Natural killer cell (primary cell): ENCODE measurements around the gene RIC1. TPM values are rescaled to one million over a fixed set of nuclear protein-coding genes. Genes with fewer than 3 reads are reported as not detected.

Source experiments
- ATAC-seq, 3 donors: fragments of 150-1000 bp in 2 of 3; fragments of 200-7000 bp in 1 of 3; cut with Tn5 transposase; 1 replicate in 1 of 3; 2 replicates in 2 of 3; pipeline ENCODE4 v1.10.0; 2021; ENCODE audit warnings: mild to moderate bottlenecking in 2 of 3, moderate library complexity in 2 of 3
- DNase-seq, 2 donors: peaks; one replicate each; pipeline versions ENCODE4 v3.0.0 to v3.0.0-alpha.2; 2013 to 2021; ENCODE audit warnings: mixed read lengths in 1 of 2
- H3K27ac ChIP-seq: one replicate; pipeline ENCODE4 v1.5.1; 2013; ENCODE audit warnings: mild to moderate bottlenecking, low read length
- H3K27me3 ChIP-seq: one replicate; pipeline ENCODE4 v1.6.1; 2013; ENCODE audit warnings: low read length; ENCODE audit not compliant: control insufficient read depth, insufficient read depth
- H3K36me3 ChIP-seq: one replicate; pipeline ENCODE4 v1.6.1; 2013; ENCODE audit warnings: low read length; ENCODE audit not compliant: control insufficient read depth, insufficient read depth
- H3K4me1 ChIP-seq: one replicate; pipeline ENCODE4 v1.6.1; 2013; ENCODE audit warnings: low read length; ENCODE audit not compliant: control insufficient read depth, insufficient read depth
- H3K4me3 ChIP-seq: one replicate; pipeline ENCODE4 v1.5.1; 2013; ENCODE audit warnings: low read length
- H3K9me3 ChIP-seq: one replicate; pipeline ENCODE4 v1.6.1; 2013; ENCODE audit warnings: low read length; ENCODE audit not compliant: control insufficient read depth, insufficient read depth
- H3K27ac Mint-ChIP-seq, 2 donors: one replicate each; pipeline ENCODE4 v1.8.0; 2022; ENCODE audit warnings: mild to moderate bottlenecking in 2 of 2, mixed read lengths in 2 of 2, moderate library complexity in 1 of 2
- H3K27me3 Mint-ChIP-seq, 2 donors: one replicate each; pipeline ENCODE4 v1.8.0; 2022; ENCODE audit warnings: low read depth in 2 of 2, mixed read lengths in 2 of 2
- H3K36me3 Mint-ChIP-seq: one replicate; pipeline ENCODE4 v1.8.0; 2022; ENCODE audit warnings: mixed read lengths
- H3K4me1 Mint-ChIP-seq, 2 donors: one replicate each; pipeline ENCODE4 v1.8.0; 2022; ENCODE audit warnings: mixed read lengths in 2 of 2
- H3K4me3 Mint-ChIP-seq: one replicate; pipeline ENCODE4 v1.8.0; 2022; ENCODE audit warnings: mild to moderate bottlenecking, moderate library complexity, mixed read lengths
- H3K9me3 Mint-ChIP-seq, 2 donors: one replicate each; pipeline ENCODE4 v1.8.0; 2022; ENCODE audit warnings: mixed read lengths in 2 of 2
- WGBS: methylation state at CpG from one replicate; pipeline ENCODE4 v1.1.7; 2013; ENCODE audit warnings: missing lambda C conversion rate; ENCODE audit not compliant: insufficient coverage; 5-methylcytosine and 5-hydroxymethylcytosine counted together
- intact Hi-C: fragments of 100-400 bp; cut with micrococcal nuclease; formaldehyde crosslinking; loops from one replicate; pipeline ENCODE4 v1.14.2; 2022
- total RNA-seq, 4 donors: library from RNA; stranded (reverse); fragments of 120-200 nt in 1 of 4; gene quantifications; one replicate each; pipeline versions ENCODE4 v1.2.3 to v1.2.4, GENCODE V29; 2013 to 2022
- TF ChIP-seq, protein P1 (sequence below): fragments of 200-600 bp; IDR thresholded peaks from one replicate; pipeline ENCODE4 v1.8.0; 2022; ENCODE audit warnings: antibody characterized with exemption

RIC1 gene
- total RNA-seq, 3 donors from 2014 or later (not counting 1 experiment from before 2014, with no cell fraction given), result 23.5 to 33.9 (median 31.8) TPM

DNA sequence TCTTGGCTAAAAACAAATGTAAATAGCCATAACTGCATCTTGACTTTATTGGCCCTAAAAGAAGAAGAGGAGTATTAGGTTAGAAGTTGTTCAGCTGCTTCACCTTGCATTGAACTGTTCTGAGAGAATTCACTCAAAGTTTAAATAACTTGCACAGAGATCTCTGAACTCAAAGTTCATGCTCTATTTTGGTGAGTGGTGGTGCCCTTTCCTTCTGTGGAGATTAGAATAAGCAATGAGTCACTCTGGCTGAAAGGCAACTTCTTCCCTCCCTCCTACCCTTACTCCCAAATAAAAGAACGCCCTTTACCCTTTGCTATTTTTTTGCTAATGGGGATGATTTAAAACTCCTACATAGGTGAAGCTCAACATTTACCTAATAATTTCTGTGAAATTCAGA, 155.1 kb downstream of the RIC1 start:
- no peak overlapping the region for H3K4me3 ChIP-seq
- Mint-ChIP-seq H3K4me1 (peaks cover 26 to 49% of the 10 kb centered on the region in 2 donors), H3K27ac (peak overlapping the region in 1 of 2 donors; percentile 79), H3K9me3 (peaks cover 0 to 2% of the 10 kb centered on the region in 2 donors), H3K4me3 (no peak overlapping the region), H3K27me3 (no peaks in the 10 kb centered on the region), H3K36me3 (peaks cover 52% of the 10 kb centered on the region)
- intact Hi-C loops, result no loop called here
- no peak for DNase-seq
- H3K4me1 ChIP-seq, result no peaks in the 10 kb centered on the region
- peaks cover 62% of the 10 kb centered on the region for H3K36me3 ChIP-seq
- peaks cover 4% of the 10 kb centered on the region for H3K9me3 ChIP-seq
- TF ChIP-seq, protein P1, sequence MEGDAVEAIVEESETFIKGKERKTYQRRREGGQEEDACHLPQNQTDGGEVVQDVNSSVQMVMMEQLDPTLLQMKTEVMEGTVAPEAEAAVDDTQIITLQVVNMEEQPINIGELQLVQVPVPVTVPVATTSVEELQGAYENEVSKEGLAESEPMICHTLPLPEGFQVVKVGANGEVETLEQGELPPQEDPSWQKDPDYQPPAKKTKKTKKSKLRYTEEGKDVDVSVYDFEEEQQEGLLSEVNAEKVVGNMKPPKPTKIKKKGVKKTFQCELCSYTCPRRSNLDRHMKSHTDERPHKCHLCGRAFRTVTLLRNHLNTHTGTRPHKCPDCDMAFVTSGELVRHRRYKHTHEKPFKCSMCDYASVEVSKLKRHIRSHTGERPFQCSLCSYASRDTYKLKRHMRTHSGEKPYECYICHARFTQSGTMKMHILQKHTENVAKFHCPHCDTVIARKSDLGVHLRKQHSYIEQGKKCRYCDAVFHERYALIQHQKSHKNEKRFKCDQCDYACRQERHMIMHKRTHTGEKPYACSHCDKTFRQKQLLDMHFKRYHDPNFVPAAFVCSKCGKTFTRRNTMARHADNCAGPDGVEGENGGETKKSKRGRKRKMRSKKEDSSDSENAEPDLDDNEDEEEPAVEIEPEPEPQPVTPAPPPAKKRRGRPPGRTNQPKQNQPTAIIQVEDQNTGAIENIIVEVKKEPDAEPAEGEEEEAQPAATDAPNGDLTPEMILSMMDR, result no peak
- WGBS, result no CpG with 5 or more reads among the region's 1 CpG
- ATAC-seq, result no peak
- H3K27me3 ChIP-seq, result no peaks in the 10 kb centered on the region
- no peak overlapping the region for H3K27ac ChIP-seq

DNA sequence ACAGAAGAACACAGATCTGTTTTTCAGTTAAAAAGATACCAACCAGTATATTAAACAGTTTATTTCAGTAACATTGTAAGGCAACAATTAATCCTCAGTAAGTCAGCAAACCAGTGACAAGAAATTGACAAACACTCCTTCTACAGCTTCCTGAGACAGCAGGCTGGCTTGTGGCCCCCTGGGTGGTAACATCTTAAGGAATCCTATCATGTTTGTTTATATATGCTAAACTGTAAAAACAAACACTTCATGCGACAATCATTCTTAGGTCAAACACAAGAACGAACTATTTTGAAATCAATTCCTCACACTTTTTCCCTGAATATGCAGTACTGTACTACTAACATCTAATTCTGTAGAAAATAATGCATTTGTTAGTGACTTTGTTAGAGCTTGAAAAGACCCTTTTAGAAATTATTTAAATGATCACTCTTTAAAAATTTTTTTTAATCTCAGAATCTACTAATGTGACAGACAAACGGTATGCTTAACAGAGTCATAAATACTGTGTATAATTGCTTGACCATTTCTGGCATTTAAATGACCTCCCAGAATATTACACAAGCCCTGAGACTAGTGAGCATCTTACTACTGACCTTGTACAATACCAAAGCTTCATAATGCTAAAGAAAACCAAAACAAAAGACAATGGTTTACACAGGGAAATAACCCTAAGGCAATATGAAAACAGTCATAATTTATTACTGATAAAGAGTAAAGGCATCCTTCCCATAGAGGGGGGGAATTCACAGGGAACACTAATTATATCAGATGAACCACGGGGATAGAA, 155.8 kb downstream of the RIC1 start:
- Histone ChIP-seq H3K36me3 (peaks cover 58% of the 10 kb centered on the region), H3K27me3 (no peaks in the 10 kb centered on the region), H3K4me3 (no peak overlapping the region), H3K4me1 (peaks cover 4% of the 10 kb centered on the region), H3K9me3 (no peaks in the 10 kb centered on the region), H3K27ac (no peak overlapping the region)
- TF ChIP-seq, protein P1, result no peak
- Mint-ChIP-seq H3K9me3 (peaks cover 0 to 2% of the 10 kb centered on the region in 2 donors), H3K27me3 (no peaks in the 10 kb centered on the region), H3K36me3 (peaks cover 50% of the 10 kb centered on the region), H3K4me1 (peaks cover 29 to 54% of the 10 kb centered on the region in 2 donors), H3K4me3 (no peak overlapping the region), H3K27ac (peak overlapping the region; percentile 61 to 79)
- intact Hi-C loops, result no loop called here
- ATAC-seq (no peak), DNase-seq (no peak)
- no CpG with 5 or more reads among the region's 4 CpGs for WGBS

DNA sequence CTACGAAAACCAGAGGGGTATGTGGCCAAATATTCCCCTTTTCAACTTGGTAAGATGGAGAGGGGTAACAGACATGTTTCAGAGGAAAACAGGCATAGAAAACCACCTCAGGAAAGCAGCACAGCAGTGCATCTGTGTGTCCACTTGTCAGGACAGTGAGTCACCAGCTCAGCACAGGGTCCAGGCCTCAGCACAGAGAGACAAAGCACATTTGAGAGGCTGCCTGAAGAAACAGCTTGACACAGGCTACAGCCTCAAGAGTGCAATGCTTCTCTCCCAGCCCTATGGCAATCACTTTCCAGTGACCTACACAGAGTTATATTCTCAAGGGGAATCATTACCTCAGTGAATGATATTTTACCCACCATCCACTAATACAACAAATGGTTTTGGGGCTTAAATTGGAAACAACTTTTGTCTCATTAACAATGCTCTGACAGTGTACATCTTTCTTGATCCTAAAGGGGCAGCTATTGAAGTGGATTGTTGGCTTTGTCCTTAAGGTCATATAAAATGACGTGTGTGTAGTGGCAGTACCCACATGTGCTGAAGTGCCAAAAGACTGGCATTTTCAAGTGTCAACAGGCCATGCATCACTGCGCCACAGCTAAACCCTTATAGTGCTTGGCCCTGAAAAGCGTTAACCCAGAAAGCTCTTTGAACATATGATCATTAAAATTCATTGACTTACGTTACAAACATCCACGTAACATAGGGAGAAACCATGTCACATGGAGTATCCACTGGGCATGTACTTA, 157.6 kb downstream of the RIC1 start:
- H3K4me1 ChIP-seq, result peaks cover 4% of the 10 kb centered on the region
- H3K27me3 Mint-ChIP-seq, result no peaks in the 10 kb centered on the region
- no peak overlapping the region for H3K4me3 ChIP-seq
- H3K36me3 ChIP-seq, result peaks cover 65% of the 10 kb centered on the region
- peaks cover 40% of the 10 kb centered on the region for H3K36me3 Mint-ChIP-seq
- 98% methylated on average over 6 of the region's 6 CpGs for WGBS
- intact Hi-C loops, result no loop called here
- no peaks in the 10 kb centered on the region for H3K27me3 ChIP-seq
- DNase-seq (no peak), ATAC-seq (no peak)
- H3K27ac Mint-ChIP-seq, result peak overlapping the region; percentile 61 to 79
- H3K4me1 Mint-ChIP-seq, result peaks cover 35 to 57% of the 10 kb centered on the region in 2 donors
- no peaks in the 10 kb centered on the region for H3K9me3 ChIP-seq
- H3K4me3 Mint-ChIP-seq, result no peak overlapping the region
- no peak overlapping the region for H3K27ac ChIP-seq
- TF ChIP-seq, protein P1, result no peak
- H3K9me3 Mint-ChIP-seq, result peaks cover 0 to 2% of the 10 kb centered on the region in 2 donors
